ENCODE measurements around the gene ZNF575.

DNA sequence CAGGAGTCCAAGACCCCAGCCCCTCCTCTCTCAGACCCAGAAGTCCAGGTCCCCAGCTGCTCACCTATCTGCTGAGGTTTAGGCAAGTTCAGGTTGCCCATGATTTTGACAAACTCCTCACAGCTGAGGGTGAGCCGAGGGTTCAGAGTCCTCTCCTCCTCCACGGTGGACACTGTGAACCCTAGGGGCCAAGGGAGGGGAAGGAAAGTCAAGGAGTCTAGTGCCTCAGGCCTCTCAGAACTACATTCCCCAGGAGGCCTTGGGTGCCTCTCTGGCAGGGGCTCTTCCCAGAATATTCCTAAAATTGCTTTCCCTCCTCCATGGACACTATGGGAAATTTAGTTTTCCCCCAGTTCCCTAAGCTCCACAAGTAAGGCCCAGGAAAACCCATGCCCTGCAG lies 25.1 kb upstream of the ZNF575 start:
- TF ChIP-seq CTCF (IDR thresholded peaks at IDR 0.05) (no peak), POLR2A (IDR thresholded peaks at IDR 0.05) (no peak)
